Measurements from ENCODE around the gene MEX3C. TPM values are rescaled to one million over a fixed set of nuclear protein-coding genes. Genes with fewer than 3 reads are reported as not detected.

MEX3C gene
- total and polyA plus RNA-seq, 2 donors from 2014 or later, result 9.5 to 36.6 TPM

GRCh38 chr18:51212606-51213005, 15.1 kb upstream of the MEX3C start:
- intact Hi-C loops (cut with DNase I), result no loop called here
- no peak for TF ChIP-seq CTCF (IDR thresholded peaks at IDR 0.05; ENCODE audit: borderline replicate concordance, extremely low read depth, insufficient read depth)
- no peaks in the 10 kb centered on the region for H3K27me3 ChIP-seq (ENCODE audit: control insufficient read depth, insufficient read depth, low read length)
- FAIRE-seq (no peak), DNase-seq (no peak)
- no peaks in the 10 kb centered on the region for H3K9me3 ChIP-seq (ENCODE audit: control insufficient read depth in 2 of 3, insufficient read depth in 1 of 3, low read length in 3 of 3)
- H3K4me1 ChIP-seq (ENCODE audit: control insufficient read depth in 2 of 3, insufficient read depth in 2 of 3, low read depth in 1 of 3, low read length in 3 of 3), result no peaks in the 10 kb centered on the region
- H3K4me3 ChIP-seq (ENCODE audit: low read length in 3 of 3), result no peak overlapping the region
- no peaks in the 10 kb centered on the region for H3K36me3 ChIP-seq (ENCODE audit: control insufficient read depth in 2 of 3, insufficient read depth in 3 of 3, low read length in 3 of 3)
- H3K27ac ChIP-seq (ENCODE audit: low read depth in 2 of 2, low read length in 2 of 2), result no peak overlapping the region
- no peak overlapping the region for H3K9ac ChIP-seq (ENCODE audit: low read length in 3 of 3)

DNA sequence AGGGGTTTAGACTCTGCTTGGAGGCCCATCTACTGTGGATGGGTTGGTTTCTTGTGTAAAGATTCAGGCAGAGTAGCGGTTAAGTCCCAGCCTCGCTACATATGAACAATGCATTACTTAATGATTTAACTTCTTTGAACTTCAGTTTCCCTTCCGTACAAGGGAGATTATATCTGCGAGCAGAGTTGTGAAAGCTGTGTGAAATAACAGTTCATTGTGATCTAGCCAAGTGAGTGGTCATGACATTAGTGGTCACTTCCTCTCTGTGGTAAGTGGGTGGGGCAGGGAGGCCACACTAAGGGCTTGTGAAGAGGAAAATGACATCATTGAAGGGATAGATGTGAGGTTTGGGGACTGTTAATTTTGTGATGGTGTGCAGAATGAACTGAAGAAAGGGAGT, 14.1 kb upstream of the MEX3C start:
- no peaks in the 10 kb centered on the region for H3K4me1 ChIP-seq (ENCODE audit: control insufficient read depth in 2 of 3, insufficient read depth in 2 of 3, low read depth in 1 of 3, low read length in 3 of 3)
- no peak for TF ChIP-seq CTCF (IDR thresholded peaks at IDR 0.05; ENCODE audit: borderline replicate concordance, extremely low read depth, insufficient read depth)
- no peak overlapping the region for H3K9ac ChIP-seq (ENCODE audit: low read length in 3 of 3)
- H3K9me3 ChIP-seq (ENCODE audit: control insufficient read depth in 2 of 3, insufficient read depth in 1 of 3, low read length in 3 of 3), result no peaks in the 10 kb centered on the region
- intact Hi-C loops (cut with DNase I), result no loop called here
- FAIRE-seq (no peak), DNase-seq (peak in 2 of 5 donors; percentile 14 to 43)
- H3K36me3 ChIP-seq (ENCODE audit: control insufficient read depth in 2 of 3, insufficient read depth in 3 of 3, low read length in 3 of 3), result no peaks in the 10 kb centered on the region
- H3K27me3 ChIP-seq (ENCODE audit: control insufficient read depth, insufficient read depth, low read length), result no peaks in the 10 kb centered on the region
- H3K4me3 ChIP-seq (ENCODE audit: low read length in 3 of 3), result no peak overlapping the region
- H3K27ac ChIP-seq (ENCODE audit: low read depth in 2 of 2, low read length in 2 of 2), result no peak overlapping the region

- H3K4me3 ChIP-seq (ENCODE audit: low read length in 3 of 3), result peak overlapping the region; percentile 71 to 92 (median 88)
- intact Hi-C loops (cut with DNase I), result no loop called here
- H3K4me1 ChIP-seq (ENCODE audit: control insufficient read depth in 2 of 3, insufficient read depth in 2 of 3, low read depth in 1 of 3, low read length in 3 of 3), result peaks cover 2 to 20% (median 13%) of the 10 kb centered on the region in 3 donors
- DNase-seq (peak; percentile 37 to 90 (median 76)), FAIRE-seq (no peak)
- H3K27me3 ChIP-seq (ENCODE audit: control insufficient read depth, insufficient read depth, low read length), result no peaks in the 10 kb centered on the region
- no peak for TF ChIP-seq CTCF (IDR thresholded peaks at IDR 0.05; ENCODE audit: borderline replicate concordance, extremely low read depth, insufficient read depth)
- H3K9me3 ChIP-seq (ENCODE audit: control insufficient read depth in 2 of 3, insufficient read depth in 1 of 3, low read length in 3 of 3), result no peaks in the 10 kb centered on the region
- no peaks in the 10 kb centered on the region for H3K36me3 ChIP-seq (ENCODE audit: control insufficient read depth in 2 of 3, insufficient read depth in 3 of 3, low read length in 3 of 3)
- H3K27ac ChIP-seq (ENCODE audit: low read depth in 2 of 2, low read length in 2 of 2), result peak overlapping the region; percentile 91 to 93
- peak overlapping the region; percentile 51 to 91 (median 65) for H3K9ac ChIP-seq (ENCODE audit: low read length in 3 of 3)
Observed at GRCh38 chr18:51196811-51197660, 445 bp downstream of the MEX3C start.
